HCT116 (cell line): ENCODE results near the gene DAPK2. TPM values are rescaled to one million over a fixed set of nuclear protein-coding genes. Genes with fewer than 3 reads are reported as not detected.

ENCODE experiments used
- ATAC-seq: fragments of 200-7000 bp; cut with Tn5 transposase; 2 replicates; pipeline ENCODE4 v1.9.1; 2020; ENCODE audit warnings: mild to moderate bottlenecking, moderate library complexity
- BruUV-seq: library from RNA; stranded (reverse); fragments of 400-500 nt; replicated peaks from 2 replicates; lab custom pipeline; 2021; lab: Mats Ljungman, UMichigan
- CTCF ChIA-PET: fragments of 300-600 bp; sonication (Branson Sonifier 250); formaldehyde crosslinking; loops from one replicate; lab custom pipeline; 2021; ENCODE audit warnings: antibody characterized with exemption; lab: Charles Lee
- POLR2A ChIA-PET: fragments of 300-600, 350-600 bp; sonication (Branson Sonifier 250); formaldehyde crosslinking; loops from one replicate; lab custom pipeline; 2021; ENCODE audit warnings: antibody characterized with exemption; lab: Charles Lee
- RAD21 ChIA-PET, 2 experiments: fragments of 300-600 bp; sonication (Branson Sonifier 250); formaldehyde crosslinking; loops; one replicate each; lab custom pipeline; 2023; ENCODE audit warnings: low total read pairs in 2 of 2; ENCODE audit not compliant: uncharacterized antibody in 2 of 2, unreplicated experiment in 2 of 2, low non-redundant PET in 1 of 2; lab: Charles Lee
- DNase-seq: peaks from one replicate; pipeline ENCODE4 v3.0.0-alpha.2; 2010; ENCODE audit warnings: low read depth, low spot score
- H2AFZ ChIP-seq: fragments of 200-600 bp; shearing (Covaris generic), sonication (generic); 2 replicates; pipeline ENCODE4 v1.6.1; 2017; ENCODE audit warnings: low read depth, mixed run types, mixed read lengths, antibody characterized with exemption, low read length; ENCODE audit not compliant: poor library complexity, severe bottlenecking
- H3K27ac ChIP-seq: 2 replicates; pipeline ENCODE4 v1.5.1; 2012; ENCODE audit warnings: low read depth, low read length
- H3K27me3 ChIP-seq: fragments of 200-600 bp; sonication (generic); 2 replicates; pipeline ENCODE4 v1.6.1; 2016; ENCODE audit warnings: mixed run types, low read length, mixed read lengths; ENCODE audit not compliant: insufficient read depth
- H3K36me3 ChIP-seq, 2 experiments: fragments of 200-500 bp in 1 of 2; fragments of 200-600 bp in 1 of 2; sonication (Bioruptor generic) in 1 of 2; sonication (generic) in 1 of 2; 2 replicates each; pipeline versions ENCODE4 v1.5.1 to v1.6.1; 2014 to 2016; ENCODE audit warnings: low read length in 2 of 2, inconsistent platforms in 1 of 2, mixed read lengths in 1 of 2, mixed run types in 1 of 2; ENCODE audit not compliant: insufficient read depth in 2 of 2, control insufficient read depth in 1 of 2
- H3K4me1 ChIP-seq, 2 experiments: fragments of 200-600 bp in 1 of 2; sonication (generic) in 1 of 2; 2 replicates each; pipeline versions ENCODE4 v1.5.1 to v1.6.1; 2012 to 2017; ENCODE audit warnings: low read length in 2 of 2, inconsistent platforms in 1 of 2, mild to moderate bottlenecking in 1 of 2, mixed read lengths in 1 of 2, mixed run types in 1 of 2, moderate library complexity in 1 of 2; ENCODE audit not compliant: insufficient read depth in 2 of 2, control insufficient read depth in 1 of 2
- H3K4me2 ChIP-seq: fragments of 200-600 bp; sonication (generic); 2 replicates; pipeline ENCODE4 v1.6.1; 2017; ENCODE audit warnings: mixed run types, low read length, mixed read lengths
- H3K4me3 ChIP-seq, 2 experiments: fragments of 200-600 bp in 1 of 2; sonication (generic) in 1 of 2; replicated peaks in 1 of 2; 2 replicates each; pipeline ENCODE4 v1.5.1; 2011 to 2016; ENCODE audit warnings: low read length in 2 of 2, control low read depth in 1 of 2, low read depth in 1 of 2, mild to moderate bottlenecking in 1 of 2, mixed read lengths in 1 of 2, mixed run types in 1 of 2
- H3K79me2 ChIP-seq: fragments of 200-600 bp; sonication (generic); 2 replicates; pipeline ENCODE4 v1.6.1; 2017; ENCODE audit warnings: mild to moderate bottlenecking, mixed run types, low read length, moderate library complexity, mixed read lengths; ENCODE audit not compliant: insufficient read depth
- H3K9ac ChIP-seq: fragments of 200-600 bp; sonication (generic); 2 replicates; pipeline ENCODE4 v1.6.1; 2016; ENCODE audit warnings: low read length, mixed read lengths
- H3K9me2 ChIP-seq: fragments of 200-600 bp; sonication (generic), shearing (Covaris generic); 2 replicates; pipeline ENCODE4 v1.6.1; 2017; ENCODE audit warnings: mixed run types, mild to moderate bottlenecking, moderate library complexity; ENCODE audit not compliant: insufficient read depth
- H3K9me3 ChIP-seq, 2 experiments: fragments of 200-500 bp in 1 of 2; fragments of 200-600 bp in 1 of 2; sonication (Bioruptor generic) in 1 of 2; sonication (generic) in 1 of 2; 2 replicates each; pipeline ENCODE4 v1.6.1; 2014 to 2017; ENCODE audit warnings: low read length in 2 of 2, mixed read lengths in 2 of 2, inconsistent platforms in 1 of 2, low read depth in 1 of 2, mild to moderate bottlenecking in 1 of 2, mixed run types in 1 of 2, moderate library complexity in 1 of 2; ENCODE audit not compliant: control insufficient read depth in 1 of 2, insufficient read depth in 1 of 2
- H4K20me1 ChIP-seq: fragments of 200-600 bp; sonication (generic), shearing (Covaris generic); 2 replicates; pipeline ENCODE4 v1.6.1; 2017; ENCODE audit warnings: mixed run types, mild to moderate bottlenecking, moderate library complexity; ENCODE audit not compliant: insufficient read depth
- CEBPB ChIP-seq: IDR thresholded peaks from 2 replicates; pipeline ENCODE4 v1.6.1; 2012; ENCODE audit warnings: low read depth
- EGR1 ChIP-seq: IDR thresholded peaks from 2 replicates; pipeline ENCODE4 v1.6.1; 2012; ENCODE audit warnings: low read depth
- ELF1 ChIP-seq: IDR thresholded peaks from 2 replicates; pipeline ENCODE4 v1.6.1; 2012; ENCODE audit warnings: low read depth, borderline replicate concordance
- JUND ChIP-seq: IDR thresholded peaks from 2 replicates; pipeline ENCODE4 v1.6.1; 2012
- ZFX ChIP-seq: fragments of 450-650 bp; IDR thresholded peaks from 2 replicates; pipeline ENCODE4 v1.6.1; 2017
- ZNF274 ChIP-seq: fragments of 200-500 bp; sonication (Bioruptor generic); IDR thresholded peaks from 2 replicates; pipeline ENCODE4 v1.6.1; 2014; ENCODE audit warnings: mild to moderate bottlenecking, low read depth, low read length, inconsistent platforms
- intact Hi-C: fragments of 100-400 bp; cut with micrococcal nuclease; formaldehyde crosslinking; loops from 2 replicates; pipeline ENCODE4 v1.10.0; 2022
- total RNA-seq: library from RNA; stranded (reverse); gene quantifications from one replicate; pipeline ENCODE4 v1.2.1, GENCODE V29; 2021; ENCODE audit not compliant: unreplicated experiment
- TF ChIP-seq, protein P1 (sequence below), 3 experiments: fragments of 200-600 bp in 1 of 3; sonication (generic) in 1 of 3; IDR thresholded peaks in 2 of 3; conservative IDR thresholded peaks in 1 of 3; 2 replicates each; pipeline ENCODE4 v1.5.1; 2012 to 2017; ENCODE audit warnings: low read depth in 2 of 3, low read length in 2 of 3, antibody characterized with exemption in 1 of 3, borderline replicate concordance in 1 of 3, control low read depth in 1 of 3, mild to moderate bottlenecking in 1 of 3, mixed read lengths in 1 of 3, mixed run types in 1 of 3, moderate library complexity in 1 of 3; ENCODE audit not compliant: insufficient read depth in 1 of 3
- TF ChIP-seq, protein P2 (sequence below): IDR thresholded peaks from 2 replicates; pipeline ENCODE4 v1.6.1; 2012
- TF ChIP-seq, protein P3 (sequence below): IDR thresholded peaks from 2 replicates; pipeline ENCODE4 v1.6.1; 2011; ENCODE audit warnings: mild to moderate bottlenecking, low read length, moderate library complexity; ENCODE audit not compliant: insufficient replicate concordance; ENCODE audit errors: extremely low read depth

Gene DAPK2
- total RNA-seq, 1 experiment from 2014 or later: 4.8 TPM

DNA sequence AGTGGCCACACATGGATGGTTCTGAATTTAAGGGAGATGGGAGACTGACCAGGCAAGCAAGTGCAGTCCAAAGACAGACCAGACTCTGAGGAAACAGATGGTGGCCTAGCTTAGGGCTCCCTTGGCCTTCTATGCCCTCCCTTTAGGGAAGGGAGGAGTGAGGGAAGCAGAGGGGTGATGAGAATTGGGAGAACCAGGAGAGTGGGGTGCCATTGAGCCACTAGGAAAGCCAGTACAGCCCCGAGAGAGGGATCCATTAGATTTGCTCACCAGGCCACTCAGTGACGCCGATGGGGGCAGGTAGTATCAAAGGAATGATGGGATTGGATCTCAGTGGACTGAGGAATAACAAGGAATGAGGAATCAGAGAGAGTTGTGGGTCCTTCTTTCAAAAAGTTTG, 182.1 kb downstream of the DAPK2 start (continued):
- TF ChIP-seq, protein P1, sequence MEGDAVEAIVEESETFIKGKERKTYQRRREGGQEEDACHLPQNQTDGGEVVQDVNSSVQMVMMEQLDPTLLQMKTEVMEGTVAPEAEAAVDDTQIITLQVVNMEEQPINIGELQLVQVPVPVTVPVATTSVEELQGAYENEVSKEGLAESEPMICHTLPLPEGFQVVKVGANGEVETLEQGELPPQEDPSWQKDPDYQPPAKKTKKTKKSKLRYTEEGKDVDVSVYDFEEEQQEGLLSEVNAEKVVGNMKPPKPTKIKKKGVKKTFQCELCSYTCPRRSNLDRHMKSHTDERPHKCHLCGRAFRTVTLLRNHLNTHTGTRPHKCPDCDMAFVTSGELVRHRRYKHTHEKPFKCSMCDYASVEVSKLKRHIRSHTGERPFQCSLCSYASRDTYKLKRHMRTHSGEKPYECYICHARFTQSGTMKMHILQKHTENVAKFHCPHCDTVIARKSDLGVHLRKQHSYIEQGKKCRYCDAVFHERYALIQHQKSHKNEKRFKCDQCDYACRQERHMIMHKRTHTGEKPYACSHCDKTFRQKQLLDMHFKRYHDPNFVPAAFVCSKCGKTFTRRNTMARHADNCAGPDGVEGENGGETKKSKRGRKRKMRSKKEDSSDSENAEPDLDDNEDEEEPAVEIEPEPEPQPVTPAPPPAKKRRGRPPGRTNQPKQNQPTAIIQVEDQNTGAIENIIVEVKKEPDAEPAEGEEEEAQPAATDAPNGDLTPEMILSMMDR (IDR thresholded peaks at IDR 0.05 in 2 of 3, conservative IDR thresholded peaks at IDR 0.05 in 1 of 3; ENCODE audit: borderline replicate concordance in 1 of 3, insufficient read depth in 1 of 3, low read depth in 2 of 3, low read length in 2 of 3): no peak
- TF ChIP-seq CEBPB: no peak
- TF ChIP-seq, protein P2, sequence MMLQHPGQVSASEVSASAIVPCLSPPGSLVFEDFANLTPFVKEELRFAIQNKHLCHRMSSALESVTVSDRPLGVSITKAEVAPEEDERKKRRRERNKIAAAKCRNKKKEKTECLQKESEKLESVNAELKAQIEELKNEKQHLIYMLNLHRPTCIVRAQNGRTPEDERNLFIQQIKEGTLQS: no peak
- TF ChIP-seq ZNF274: no peak

DNA sequence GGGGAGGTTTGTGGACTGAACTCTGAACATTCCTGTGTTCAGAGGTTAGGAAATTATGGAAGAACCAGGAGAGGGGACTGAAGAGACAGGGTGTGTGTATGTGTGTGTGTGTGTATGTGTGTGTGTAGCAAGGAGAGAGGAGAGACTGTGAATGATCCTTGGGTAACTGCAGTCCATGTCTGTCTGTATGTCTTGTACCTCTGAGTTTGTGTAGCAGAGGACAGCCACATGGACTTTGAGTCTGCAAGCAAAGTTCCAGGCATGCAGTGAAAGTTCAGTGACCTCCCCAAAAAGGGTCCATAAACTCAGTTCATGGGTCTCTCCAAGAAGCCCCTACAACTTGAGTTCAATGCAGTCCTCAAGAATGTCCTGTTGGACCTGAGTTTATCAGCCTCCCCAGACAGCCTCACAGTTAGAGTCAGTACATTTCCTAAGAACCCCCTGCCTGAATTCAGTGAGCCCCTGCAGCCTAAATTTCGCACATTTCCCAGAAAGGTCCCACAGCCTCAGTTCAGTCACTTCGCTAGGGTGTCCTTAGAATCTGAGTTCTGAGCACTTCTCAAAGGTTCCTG, 184.3 kb downstream of the DAPK2 start:
- ChIA-PET POLR2A (no interaction called here), RAD21 (no interaction called here), CTCF (no interaction called here)
- Histone ChIP-seq H3K4me2 (no peak overlapping the region), H3K36me3 (no peaks in the 10 kb centered on the region), H4K20me1 (no peaks in the 10 kb centered on the region), H3K9ac (no peak overlapping the region), H3K9me3 (no peaks in the 10 kb centered on the region), H3K4me3 (no peak overlapping the region), H3K27me3 (no peaks in the 10 kb centered on the region), H3K4me1 (no peaks in the 10 kb centered on the region), H3K27ac (no peak overlapping the region), H2AFZ (no peak overlapping the region), H3K79me2 (no peaks in the 10 kb centered on the region), H3K9me2 (no peaks in the 10 kb centered on the region)
- DNase-seq (no peak), ATAC-seq (no peak)
- intact Hi-C loops: no loop called here
- BruUV-seq: no TSS peak
- TF ChIP-seq, protein P3, sequence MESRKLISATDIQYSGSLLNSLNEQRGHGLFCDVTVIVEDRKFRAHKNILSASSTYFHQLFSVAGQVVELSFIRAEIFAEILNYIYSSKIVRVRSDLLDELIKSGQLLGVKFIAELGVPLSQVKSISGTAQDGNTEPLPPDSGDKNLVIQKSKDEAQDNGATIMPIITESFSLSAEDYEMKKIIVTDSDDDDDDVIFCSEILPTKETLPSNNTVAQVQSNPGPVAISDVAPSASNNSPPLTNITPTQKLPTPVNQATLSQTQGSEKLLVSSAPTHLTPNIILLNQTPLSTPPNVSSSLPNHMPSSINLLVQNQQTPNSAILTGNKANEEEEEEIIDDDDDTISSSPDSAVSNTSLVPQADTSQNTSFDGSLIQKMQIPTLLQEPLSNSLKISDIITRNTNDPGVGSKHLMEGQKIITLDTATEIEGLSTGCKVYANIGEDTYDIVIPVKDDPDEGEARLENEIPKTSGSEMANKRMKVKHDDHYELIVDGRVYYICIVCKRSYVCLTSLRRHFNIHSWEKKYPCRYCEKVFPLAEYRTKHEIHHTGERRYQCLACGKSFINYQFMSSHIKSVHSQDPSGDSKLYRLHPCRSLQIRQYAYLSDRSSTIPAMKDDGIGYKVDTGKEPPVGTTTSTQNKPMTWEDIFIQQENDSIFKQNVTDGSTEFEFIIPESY: no peak
- TF ChIP-seq EGR1: no peak
- no peak for TF ChIP-seq JUND
- TF ChIP-seq ELF1: no peak
- TF ChIP-seq CEBPB: no peak
- no peak for TF ChIP-seq ZFX
